ENCODE data around the gene TADA3. TPM values are rescaled to one million over a fixed set of nuclear protein-coding genes. Genes with fewer than 3 reads are reported as not detected.
A peak's percentile ranks its signal among the peaks of the same experiment; 100 is the strongest.
"Not testable (repeated sequence)": the region's sequence is repeated elsewhere in the genome, so short reads cannot be mapped to it uniquely, and the experiment has no call there.

The TADA3 gene
- total RNA-seq, 2 donors from 2014 or later, result 37.4 to 37.6 TPM

GRCh38 chr3:9776896-9777693 lies 15.2 kb downstream of the TADA3 start:
- TF ChIP-seq POLR2A (IDR thresholded peaks at IDR 0.05) (no peak), CTCF (IDR thresholded peaks at IDR 0.05) (no peak)
- Histone ChIP-seq H3K4me3 (no peak overlapping the region), H3K27me3 (no peaks in the 10 kb centered on the region), H3K4me1 (no peaks in the 10 kb centered on the region), H3K27ac (no peak overlapping the region), H3K36me3 (replicated peaks in 1 of 2; ENCODE audit: insufficient read depth in 1 of 2, low read depth in 2 of 2) (peaks cover 0 to 3% of the 10 kb centered on the region in 2 donors), H3K9me3 (no peaks in the 10 kb centered on the region)
- DNase-seq (no peak), ATAC-seq (no peak)
- WGBS, 2 donors, result 75 to 78% methylated on average over 5 of the region's 5 CpGs
- intact Hi-C loops (cut with DNase I), result no loop called here

- 95 to 96% methylated on average over 2 of the region's 2 CpGs for whole genome bisulfite sequencing, 2 donors
- ATAC-seq; H3K9me3 ChIP-seq; H3K27me3 ChIP-seq; DNase-seq; intact Hi-C loops (cut with DNase I); H3K4me3 ChIP-seq; H3K36me3 ChIP-seq (replicated peaks in 1 of 2; ENCODE audit: insufficient read depth in 1 of 2, low read depth in 2 of 2): not testable (repeated sequence)
- Histone ChIP-seq H3K4me1 (peaks cover 35% of the 10 kb centered on the region), H3K27ac (peak overlapping the region in 3 of 4 donors; percentile 79 to 84 (median 81))
Measured at GRCh38 chr3:9771007-9771406, 21.3 kb downstream of the TADA3 start.

- peak overlapping the region; percentile 55 to 84 (median 80) for H3K27ac ChIP-seq
- H3K9me3 ChIP-seq, result no peaks in the 10 kb centered on the region
- intact Hi-C loops (cut with DNase I), result no loop called here
- no peaks in the 10 kb centered on the region for H3K36me3 ChIP-seq (replicated peaks in 1 of 2; ENCODE audit: insufficient read depth in 1 of 2, low read depth in 2 of 2)
- H3K27me3 ChIP-seq, result no peaks in the 10 kb centered on the region
- TF ChIP-seq CTCF (IDR thresholded peaks at IDR 0.05), result no peak
- no peak for TF ChIP-seq POLR2A (IDR thresholded peaks at IDR 0.05)
- peaks cover 35% of the 10 kb centered on the region for H3K4me1 ChIP-seq
- ATAC-seq, result peak; percentile 79
- 4 to 9% methylated on average over 13 to 15 of the region's 15 CpGs for WGBS, 2 donors
- peak; percentile 94 to 98 (median 96) for DNase-seq
- H3K4me3 ChIP-seq, result peak overlapping the region; percentile 26 to 47
Measured at GRCh38 chr3:9770276-9770812, 21.9 kb downstream of the TADA3 start.

- DNase-seq, result peak; percentile 77 to 86 (median 84)
- 4 to 14% methylated on average over 6 to 49 of the region's 49 CpGs for WGBS, 2 donors
- peak; percentile 59 to 66 (median 65) for TF ChIP-seq POLR2A (IDR thresholded peaks at IDR 0.05)
- TF ChIP-seq CTCF (IDR thresholded peaks at IDR 0.05), result no peak
- peaks cover 35% of the 10 kb centered on the region for H3K4me1 ChIP-seq
- intact Hi-C loops (cut with DNase I), result no loop called here
- H3K27ac ChIP-seq, result peak within 1 kb of the TSS; percentile 55 to 84 (median 80)
- no peaks in the 10 kb centered on the region for H3K27me3 ChIP-seq
- H3K36me3 ChIP-seq (replicated peaks in 1 of 2; ENCODE audit: insufficient read depth in 1 of 2, low read depth in 2 of 2), result no peaks in the 10 kb centered on the region
- H3K9me3 ChIP-seq, result no peaks in the 10 kb centered on the region
- ATAC-seq, result peak; percentile 88
- H3K4me3 ChIP-seq, result peak within 1 kb of the TSS; percentile 26 to 47
Measured at GRCh38 chr3:9769426-9770275, 22.6 kb downstream of the TADA3 start, which contains the start of gene CAMK1. TSS of gene CAMK1 (minus strand) at chr3:9769947. CDS start at chr3:9767749, 2,198 bp downstream.

GRCh38 chr3:9769012-9769411 lies 23.3 kb downstream of the TADA3 start:
- Histone ChIP-seq H3K36me3 (replicated peaks in 1 of 2; ENCODE audit: insufficient read depth in 1 of 2, low read depth in 2 of 2) (no peaks in the 10 kb centered on the region), H3K9me3 (no peaks in the 10 kb centered on the region), H3K27me3 (no peaks in the 10 kb centered on the region), H3K4me3 (no peak overlapping the region), H3K4me1 (peaks cover 35% of the 10 kb centered on the region), H3K27ac (peak overlapping the region in 3 of 4 donors; percentile 79 to 84 (median 81))
- DNase-seq (no peak), ATAC-seq (no peak)
- no peak for TF ChIP-seq POLR2A (IDR thresholded peaks at IDR 0.05)
- TF ChIP-seq CTCF (IDR thresholded peaks at IDR 0.05), result no peak
- intact Hi-C loops (cut with DNase I), result no loop called here
- 62 to 72% methylated on average over 5 of the region's 5 CpGs for WGBS, 2 donors
